ENCODE results near the gene NIT1.
"Not testable (repeated sequence)": the region's sequence is repeated elsewhere in the genome, so short reads cannot be mapped to it uniquely, and the experiment has no call there.

The NIT1 gene

GRCh38 chr1:161106431-161106830 is 11.5 kb upstream of the NIT1 start:
- TF ChIP-seq CTCF (conservative IDR thresholded peaks at IDR 0.05) (no peak), ZFX (IDR thresholded peaks at IDR 0.05) (no peak)
- no peak overlapping the region for H3K27ac ChIP-seq

GRCh38 chr1:161111117-161111516 is 6.8 kb upstream of the NIT1 start:
- H3K27ac ChIP-seq: no peak overlapping the region
- no peak for TF ChIP-seq ZFX (IDR thresholded peaks at IDR 0.05)

GRCh38 chr1:161111527-161111926 is 6.4 kb upstream of the NIT1 start:
- no peak overlapping the region for H3K27ac ChIP-seq
- TF ChIP-seq CTCF (conservative IDR thresholded peaks at IDR 0.05) (no peak), ZFX (IDR thresholded peaks at IDR 0.05) (no peak)

GRCh38 chr1:161113915-161114314 is 4.0 kb upstream of the NIT1 start:
- TF ChIP-seq CTCF (conservative IDR thresholded peaks at IDR 0.05): no peak
- no peak for TF ChIP-seq ZFX (IDR thresholded peaks at IDR 0.05)
- no peak overlapping the region for H3K27ac ChIP-seq

- TF ChIP-seq ZFX (IDR thresholded peaks at IDR 0.05) (no peak), CTCF (conservative IDR thresholded peaks at IDR 0.05) (no peak)
- no peak overlapping the region for H3K27ac ChIP-seq
These were observed 3.3 kb upstream of the NIT1 start for GRCh38 chr1:161114556-161114955.

GRCh38 chr1:161115132-161115711 is 2.7 kb upstream of the NIT1 start:
- H3K27ac ChIP-seq: no peak overlapping the region
- TF ChIP-seq CTCF (conservative IDR thresholded peaks at IDR 0.05): no peak
- TF ChIP-seq ZFX (IDR thresholded peaks at IDR 0.05): no peak

GRCh38 chr1:161115961-161116360 is 1.9 kb upstream of the NIT1 start:
- H3K27ac ChIP-seq: not testable (repeated sequence)

- peak overlapping the region; percentile 92 for H3K27ac ChIP-seq
- peak; percentile 64 for TF ChIP-seq CTCF (conservative IDR thresholded peaks at IDR 0.05)
- no peak for TF ChIP-seq ZFX (IDR thresholded peaks at IDR 0.05)
These were observed 1.4 kb downstream of the NIT1 start for GRCh38 chr1:161119092-161119903.

All from C4-2B (cell line).